ENCODE results near the gene NUDT22. TPM values are rescaled to one million over a fixed set of nuclear protein-coding genes. Genes with fewer than 3 reads are reported as not detected.

NUDT22 gene
- total and polyA plus RNA-seq, 2 of the 4 experiments (the other 2 are of a cell fraction) = 21.3 to 44.6 TPM

DNA sequence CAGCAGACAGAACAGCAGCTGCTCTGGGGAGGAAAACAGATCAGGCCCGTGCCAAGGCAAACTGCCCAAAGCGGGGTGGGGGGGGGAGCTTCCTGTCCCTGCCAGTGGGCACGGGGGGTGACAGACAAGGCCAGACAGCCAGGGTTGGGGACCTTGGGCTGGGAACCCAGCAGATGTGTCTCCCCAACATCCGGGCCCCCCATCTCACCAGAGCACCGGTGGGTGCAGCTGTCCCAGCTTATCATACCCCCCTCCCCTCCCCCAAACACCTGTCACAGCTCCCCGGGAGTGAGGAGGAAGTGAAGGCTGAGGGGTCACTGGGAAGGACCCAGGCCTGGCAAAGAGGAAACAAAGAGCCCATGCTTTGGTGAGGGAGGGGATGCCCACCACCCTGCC, 19.3 kb downstream of the NUDT22 start:
- ATAC-seq (ENCODE audit: low read depth) = no peak
- dilution Hi-C loops (cut with HindIII; ENCODE audit: low sequenced_read_pairs, unreplicated experiment) (no loop called here), in situ Hi-C loops (cut with MboI; ENCODE audit: low sequenced_read_pairs) (no loop called here), intact Hi-C loops (cut with micrococcal nuclease) (no loop called here)
- Histone ChIP-seq H2BK5ac (ENCODE audit: low read depth, low read length, poor library complexity, severe bottlenecking) (peak overlapping the region; percentile 98), H3K4me3 (ENCODE audit: insufficient read depth, low read depth, low read length) (peak overlapping the region; percentile 95), H3K56ac (ENCODE audit: extremely low read depth, insufficient read depth, low read length) (peak overlapping the region; percentile 86), H3K18ac (ENCODE audit: low read depth, low read length) (peak overlapping the region; percentile 49; the same call in 1 of the 2 replicates), H4K8ac (ENCODE audit: low read depth in 2 of 2, low read length in 2 of 2) (peak overlapping the region; percentile 65 to 79; a peak in 3 of 4 replicates), H3K4me1 (ENCODE audit: control insufficient read depth, insufficient read depth, low read length) (peaks cover 8% of the 10 kb centered on the region), H3K23ac (ENCODE audit: low read depth, low read length) (peak overlapping the region; percentile 95), H3K27ac (ENCODE audit: insufficient read depth, low read length) (peak overlapping the region; percentile 98), H3K27me3 (ENCODE audit: control insufficient read depth, insufficient read depth, low read length) (no peaks in the 10 kb centered on the region), H3K79me1 (ENCODE audit: low read depth in 1 of 2, low read length in 2 of 2) (peaks cover 10 to 31% of the 10 kb centered on the region in 2 experiments; a peak in 3 of 4 replicates), H2AFZ (replicated peaks; ENCODE audit: low read length, poor library complexity) (peak overlapping the region; percentile 89), H3K9ac (ENCODE audit: low read depth, low read length) (peak overlapping the region; percentile 77), H3K4me2 (ENCODE audit: low read depth, low read length) (peak overlapping the region; percentile 96), H3K9me1 (ENCODE audit: insufficient read depth, low read length) (peaks cover 7% of the 10 kb centered on the region), H3K14ac (replicated peaks; ENCODE audit: low read depth, low read length) (peak overlapping the region; percentile 81), H4K91ac (ENCODE audit: insufficient read depth, low read depth, low read length) (peak overlapping the region; percentile 98), H2AK5ac (ENCODE audit: low read depth, low read length) (peak overlapping the region; percentile 100), H3K9me3 (ENCODE audit: control insufficient read depth, insufficient read depth, low read length) (no peaks in the 10 kb centered on the region), H4K5ac (ENCODE audit: low read depth, low read length) (peak overlapping the region; percentile 38; the same call in 1 of the 2 replicates), H2BK120ac (ENCODE audit: low read depth, low read length) (peak overlapping the region; percentile 73), H4K20me1 (ENCODE audit: insufficient read depth, low read length) (peaks cover 26% of the 10 kb centered on the region), H2BK15ac (ENCODE audit: low read depth, low read length) (peak overlapping the region; percentile 52; the same call in 1 of the 3 replicates), H3K36me3 (ENCODE audit: control insufficient read depth, insufficient read depth, low read length) (peaks cover 12% of the 10 kb centered on the region), H3K4ac (ENCODE audit: low read depth, low read length) (peak overlapping the region; percentile 99), H2BK20ac (ENCODE audit: low read depth, low read length) (no peak overlapping the region), H2AK9ac (replicated peaks; ENCODE audit: low read depth, low read length, poor library complexity) (peak overlapping the region; percentile 100)
- ChIA-PET CTCF (interaction anchor here (2.1 kb wide), 1 partner anchor 55 kb away, joined by 7 read pairs; no protein-coding TSS in a partner anchor), POLR2A (ENCODE audit: unreplicated experiment) (no interaction called here)
- TF ChIP-seq NFE2L2 (IDR thresholded peaks at IDR 0.05; ENCODE audit: low read depth, low read length) (no peak), SMC3 (IDR thresholded peaks at IDR 0.05; ENCODE audit: low read depth, low read length) (no peak), RAD21 (IDR thresholded peaks at IDR 0.05; ENCODE audit: low read length) (no peak), BHLHE40 (IDR thresholded peaks at IDR 0.05; ENCODE audit: low read depth, low read length) (peak; percentile 39; the same call in 1 of the 2 replicates)
- DNase-seq = no peak
- BruUV-seq (replicated peaks) = no TSS peak
- WGBS, 2 experiments (ENCODE audit: extremely low coverage in 2 of 2, insufficient read length in 1 of 2) = no CpG with 5 or more reads among the region's 6 CpGs

Data from IMR-90 (cell line).